Gastroesophageal sphincter (tissue), 3 donors: ENCODE measurements around the gene MYO1D.

Experiments
- EP300 ChIP-seq: sonication (generic); formaldehyde crosslinking; IDR thresholded peaks from one replicate; pipeline ENCODE4 v1.6.1; 2017; ENCODE audit warnings: antibody characterized with exemption, mild to moderate bottlenecking
- POLR2AphosphoS5 ChIP-seq: sonication (generic); formaldehyde crosslinking; IDR thresholded peaks from one replicate; pipeline ENCODE4 v1.6.1; 2017; ENCODE audit warnings: antibody characterized with exemption
- TF ChIP-seq, protein P1 (sequence below), 4 experiments: fragments of 200-600 bp in 2 of 4; fragments of 450-650 bp in 2 of 4; sonication (generic) in 1 of 4; IDR thresholded peaks; one replicate each; pipeline ENCODE4 v1.5.1; 2017 to 2019; ENCODE audit warnings: antibody characterized with exemption in 4 of 4, mild to moderate bottlenecking in 2 of 4, moderate library complexity in 2 of 4

DNA sequence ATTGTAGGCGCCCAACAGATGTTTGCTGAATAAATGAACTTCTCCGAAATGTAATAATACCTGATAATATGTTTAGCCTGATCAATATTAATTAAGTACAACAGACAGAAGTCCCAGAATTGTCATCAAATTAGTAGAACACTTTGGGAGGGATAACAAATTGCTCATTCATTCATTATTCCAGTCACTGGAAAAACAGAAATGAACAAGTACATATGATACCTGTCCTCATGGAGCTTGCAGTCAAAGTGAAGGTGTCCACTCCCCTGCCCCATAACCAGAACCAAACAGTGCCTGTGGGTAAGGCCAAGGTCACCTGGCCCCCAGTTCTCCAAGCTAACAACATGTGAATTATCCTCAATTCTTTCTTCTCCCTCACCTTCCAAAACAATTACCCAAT, 42.8 kb downstream of the MYO1D start:
- TF ChIP-seq, protein P1, sequence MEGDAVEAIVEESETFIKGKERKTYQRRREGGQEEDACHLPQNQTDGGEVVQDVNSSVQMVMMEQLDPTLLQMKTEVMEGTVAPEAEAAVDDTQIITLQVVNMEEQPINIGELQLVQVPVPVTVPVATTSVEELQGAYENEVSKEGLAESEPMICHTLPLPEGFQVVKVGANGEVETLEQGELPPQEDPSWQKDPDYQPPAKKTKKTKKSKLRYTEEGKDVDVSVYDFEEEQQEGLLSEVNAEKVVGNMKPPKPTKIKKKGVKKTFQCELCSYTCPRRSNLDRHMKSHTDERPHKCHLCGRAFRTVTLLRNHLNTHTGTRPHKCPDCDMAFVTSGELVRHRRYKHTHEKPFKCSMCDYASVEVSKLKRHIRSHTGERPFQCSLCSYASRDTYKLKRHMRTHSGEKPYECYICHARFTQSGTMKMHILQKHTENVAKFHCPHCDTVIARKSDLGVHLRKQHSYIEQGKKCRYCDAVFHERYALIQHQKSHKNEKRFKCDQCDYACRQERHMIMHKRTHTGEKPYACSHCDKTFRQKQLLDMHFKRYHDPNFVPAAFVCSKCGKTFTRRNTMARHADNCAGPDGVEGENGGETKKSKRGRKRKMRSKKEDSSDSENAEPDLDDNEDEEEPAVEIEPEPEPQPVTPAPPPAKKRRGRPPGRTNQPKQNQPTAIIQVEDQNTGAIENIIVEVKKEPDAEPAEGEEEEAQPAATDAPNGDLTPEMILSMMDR (IDR thresholded peaks at IDR 0.05), result no peak
- TF ChIP-seq POLR2AphosphoS5 (no peak), EP300 (no peak)
